ENCODE data around the gene ESPN. TPM values are rescaled to one million over a fixed set of nuclear protein-coding genes. Genes with fewer than 3 reads are reported as not detected.

Gene ESPN
- total and polyA plus RNA-seq, 4 donors: 0.29 to 28.7 (median 0.69) TPM

Small RNA genes lying within 50 kb of the gene (microRNA-seq; reads per million reads assigned to microRNA genes)
- gene MIR4252: 0 reads per million in 2 donors

Other genes with a start within 250 kb of the ESPN start
- 1 to 10 TPM in 1 of 2 donors, under 1 TPM in 1; 0.24 to 2.5 TPM for gene CHD5, start 244.5 kb upstream of the ESPN start, total RNA-seq
- under 1 TPM; 0.25 to 0.38 TPM for gene CHD5, start 244.5 kb upstream of the ESPN start, polyA plus RNA-seq
- gene RPL22, start 225.2 kb upstream of the ESPN start, total RNA-seq: 100 to 1,000 TPM; 309 to 335 TPM
- gene RPL22, start 225.2 kb upstream of the ESPN start, polyA plus RNA-seq: 100 to 1,000 TPM; 370 to 547 TPM
- 10 to 100 TPM; 13.2 to 31.4 TPM for gene RNF207, start 218.7 kb upstream of the ESPN start, total RNA-seq
- 10 to 100 TPM in 1 of 2 donors, 1 to 10 TPM in 1; 1.5 to 15.8 TPM for gene RNF207, start 218.7 kb upstream of the ESPN start, polyA plus RNA-seq
- 10 to 100 TPM; 49.7 to 55.8 TPM for gene ICMT, start 188.8 kb upstream of the ESPN start, total RNA-seq
- gene ICMT, start 188.8 kb upstream of the ESPN start, polyA plus RNA-seq: 10 to 100 TPM; 21.2 to 30.8 TPM
- not detected for gene HES3, start 180.6 kb upstream of the ESPN start, total RNA-seq
- not detected for gene HES3, start 180.6 kb upstream of the ESPN start, polyA plus RNA-seq
- gene GPR153, start 163.7 kb upstream of the ESPN start, total RNA-seq: 10 to 100 TPM in 1 of 2 donors, 1 to 10 TPM in 1; 4.5 to 17.0 TPM
- 1 to 10 TPM; 3.7 to 4.4 TPM for gene GPR153, start 163.7 kb upstream of the ESPN start, polyA plus RNA-seq
- 10 to 100 TPM; 12.5 to 20.9 TPM for gene ACOT7, start 31.0 kb upstream of the ESPN start, total RNA-seq
- 10 to 100 TPM; 14.4 to 22.6 TPM for gene ACOT7, start 31.0 kb upstream of the ESPN start, polyA plus RNA-seq
- under 1 TPM in 1 of 2 donors, not detected in 1; 0.49 TPM for gene HES2, start 4.9 kb upstream of the ESPN start, total RNA-seq
- gene HES2, start 4.9 kb upstream of the ESPN start, polyA plus RNA-seq: 1 to 10 TPM in 1 of 2 donors, not detected in 1; 1.4 TPM
- 10 to 100 TPM in 1 of 2 donors, 1 to 10 TPM in 1; 6.5 to 34.6 TPM for gene TNFRSF25, start 41.4 kb downstream of the ESPN start, total RNA-seq
- gene TNFRSF25, start 41.4 kb downstream of the ESPN start, polyA plus RNA-seq: 10 to 100 TPM in 1 of 2 donors, 1 to 10 TPM in 1; 9.6 to 22.9 TPM
- 10 to 100 TPM in 1 of 2 donors, 1 to 10 TPM in 1; 6.6 to 39.3 TPM for gene PLEKHG5, start 66.9 kb downstream of the ESPN start, total RNA-seq
- 1 to 10 TPM; 2.6 to 8.0 TPM for gene PLEKHG5, start 66.9 kb downstream of the ESPN start, polyA plus RNA-seq
- 10 to 100 TPM; 25.9 to 27.0 TPM for gene NOL9, start 129.7 kb downstream of the ESPN start, total RNA-seq
- 1 to 10 TPM; 1.9 to 6.5 TPM for gene NOL9, start 129.7 kb downstream of the ESPN start, polyA plus RNA-seq
- gene TAS1R1, start 130.5 kb downstream of the ESPN start, total RNA-seq: not detected
- gene TAS1R1, start 130.5 kb downstream of the ESPN start, polyA plus RNA-seq: 1 to 10 TPM in 1 of 2 donors, not detected in 1; 1.3 TPM
- gene ZBTB48, start 155.2 kb downstream of the ESPN start, total RNA-seq: 10 to 100 TPM; 20.6 to 29.9 TPM
- gene ZBTB48, start 155.2 kb downstream of the ESPN start, polyA plus RNA-seq: 100 to 1,000 TPM in 1 of 2 donors, 10 to 100 TPM in 1; 25.2 to 204 TPM
- 10 to 100 TPM; 37.5 to 38.3 TPM for gene KLHL21, start 178.1 kb downstream of the ESPN start, total RNA-seq
- 10 to 100 TPM; 10.8 to 38.0 TPM for gene KLHL21, start 178.1 kb downstream of the ESPN start, polyA plus RNA-seq
- 10 to 100 TPM; 19.0 to 19.3 TPM for gene PHF13, start 189.0 kb downstream of the ESPN start, total RNA-seq
- gene PHF13, start 189.0 kb downstream of the ESPN start, polyA plus RNA-seq: 10 to 100 TPM in 1 of 2 donors, 1 to 10 TPM in 1; 3.6 to 10.8 TPM
- gene THAP3, start 200.1 kb downstream of the ESPN start, total RNA-seq: 10 to 100 TPM; 11.0 to 21.2 TPM
- 10 to 100 TPM; 20.8 to 44.1 TPM for gene THAP3, start 200.1 kb downstream of the ESPN start, polyA plus RNA-seq